HCT116 (cell line): ENCODE results near the gene CAMK1D. TPM values are rescaled to one million over a fixed set of nuclear protein-coding genes. Genes with fewer than 3 reads are reported as not detected.

ENCODE experiments used
- ATAC-seq: fragments of 200-7000 bp; cut with Tn5 transposase; 2 replicates; pipeline ENCODE4 v1.9.1; 2020; ENCODE audit warnings: mild to moderate bottlenecking, moderate library complexity
- BruUV-seq: library from RNA; stranded (reverse); fragments of 400-500 nt; replicated peaks from 2 replicates; lab custom pipeline; 2021; lab: Mats Ljungman, UMichigan
- CTCF ChIA-PET: fragments of 300-600 bp; sonication (Branson Sonifier 250); formaldehyde crosslinking; loops from one replicate; lab custom pipeline; 2021; ENCODE audit warnings: antibody characterized with exemption; lab: Charles Lee
- POLR2A ChIA-PET: fragments of 300-600, 350-600 bp; sonication (Branson Sonifier 250); formaldehyde crosslinking; loops from one replicate; lab custom pipeline; 2021; ENCODE audit warnings: antibody characterized with exemption; lab: Charles Lee
- RAD21 ChIA-PET, 2 experiments: fragments of 300-600 bp; sonication (Branson Sonifier 250); formaldehyde crosslinking; loops; one replicate each; lab custom pipeline; 2023; ENCODE audit warnings: low total read pairs in 2 of 2; ENCODE audit not compliant: uncharacterized antibody in 2 of 2, unreplicated experiment in 2 of 2, low non-redundant PET in 1 of 2; lab: Charles Lee
- DNase-seq: peaks from one replicate; pipeline ENCODE4 v3.0.0-alpha.2; 2010; ENCODE audit warnings: low read depth, low spot score
- H2AFZ ChIP-seq: fragments of 200-600 bp; shearing (Covaris generic), sonication (generic); 2 replicates; pipeline ENCODE4 v1.6.1; 2017; ENCODE audit warnings: low read depth, mixed run types, mixed read lengths, antibody characterized with exemption, low read length; ENCODE audit not compliant: poor library complexity, severe bottlenecking
- H3K27ac ChIP-seq: 2 replicates; pipeline ENCODE4 v1.5.1; 2012; ENCODE audit warnings: low read depth, low read length
- H3K27me3 ChIP-seq: fragments of 200-600 bp; sonication (generic); 2 replicates; pipeline ENCODE4 v1.6.1; 2016; ENCODE audit warnings: mixed run types, low read length, mixed read lengths; ENCODE audit not compliant: insufficient read depth
- H3K36me3 ChIP-seq, 2 experiments: fragments of 200-500 bp in 1 of 2; fragments of 200-600 bp in 1 of 2; sonication (Bioruptor generic) in 1 of 2; sonication (generic) in 1 of 2; 2 replicates each; pipeline versions ENCODE4 v1.5.1 to v1.6.1; 2014 to 2016; ENCODE audit warnings: low read length in 2 of 2, inconsistent platforms in 1 of 2, mixed read lengths in 1 of 2, mixed run types in 1 of 2; ENCODE audit not compliant: insufficient read depth in 2 of 2, control insufficient read depth in 1 of 2
- H3K4me1 ChIP-seq, 2 experiments: fragments of 200-600 bp in 1 of 2; sonication (generic) in 1 of 2; 2 replicates each; pipeline versions ENCODE4 v1.5.1 to v1.6.1; 2012 to 2017; ENCODE audit warnings: low read length in 2 of 2, inconsistent platforms in 1 of 2, mild to moderate bottlenecking in 1 of 2, mixed read lengths in 1 of 2, mixed run types in 1 of 2, moderate library complexity in 1 of 2; ENCODE audit not compliant: insufficient read depth in 2 of 2, control insufficient read depth in 1 of 2
- H3K4me2 ChIP-seq: fragments of 200-600 bp; sonication (generic); 2 replicates; pipeline ENCODE4 v1.6.1; 2017; ENCODE audit warnings: mixed run types, low read length, mixed read lengths
- H3K4me3 ChIP-seq, 2 experiments: fragments of 200-600 bp in 1 of 2; sonication (generic) in 1 of 2; replicated peaks in 1 of 2; 2 replicates each; pipeline ENCODE4 v1.5.1; 2011 to 2016; ENCODE audit warnings: low read length in 2 of 2, control low read depth in 1 of 2, low read depth in 1 of 2, mild to moderate bottlenecking in 1 of 2, mixed read lengths in 1 of 2, mixed run types in 1 of 2
- H3K79me2 ChIP-seq: fragments of 200-600 bp; sonication (generic); 2 replicates; pipeline ENCODE4 v1.6.1; 2017; ENCODE audit warnings: mild to moderate bottlenecking, mixed run types, low read length, moderate library complexity, mixed read lengths; ENCODE audit not compliant: insufficient read depth
- H3K9ac ChIP-seq: fragments of 200-600 bp; sonication (generic); 2 replicates; pipeline ENCODE4 v1.6.1; 2016; ENCODE audit warnings: low read length, mixed read lengths
- H3K9me2 ChIP-seq: fragments of 200-600 bp; sonication (generic), shearing (Covaris generic); 2 replicates; pipeline ENCODE4 v1.6.1; 2017; ENCODE audit warnings: mixed run types, mild to moderate bottlenecking, moderate library complexity; ENCODE audit not compliant: insufficient read depth
- H3K9me3 ChIP-seq, 2 experiments: fragments of 200-500 bp in 1 of 2; fragments of 200-600 bp in 1 of 2; sonication (Bioruptor generic) in 1 of 2; sonication (generic) in 1 of 2; 2 replicates each; pipeline ENCODE4 v1.6.1; 2014 to 2017; ENCODE audit warnings: low read length in 2 of 2, mixed read lengths in 2 of 2, inconsistent platforms in 1 of 2, low read depth in 1 of 2, mild to moderate bottlenecking in 1 of 2, mixed run types in 1 of 2, moderate library complexity in 1 of 2; ENCODE audit not compliant: control insufficient read depth in 1 of 2, insufficient read depth in 1 of 2
- H4K20me1 ChIP-seq: fragments of 200-600 bp; sonication (generic), shearing (Covaris generic); 2 replicates; pipeline ENCODE4 v1.6.1; 2017; ENCODE audit warnings: mixed run types, mild to moderate bottlenecking, moderate library complexity; ENCODE audit not compliant: insufficient read depth
- CBX3 ChIP-seq: IDR thresholded peaks from 2 replicates; pipeline ENCODE4 v1.6.1; 2012; ENCODE audit warnings: low read depth
- CEBPB ChIP-seq: IDR thresholded peaks from 2 replicates; pipeline ENCODE4 v1.6.1; 2012; ENCODE audit warnings: low read depth
- EGR1 ChIP-seq: IDR thresholded peaks from 2 replicates; pipeline ENCODE4 v1.6.1; 2012; ENCODE audit warnings: low read depth
- ELF1 ChIP-seq: IDR thresholded peaks from 2 replicates; pipeline ENCODE4 v1.6.1; 2012; ENCODE audit warnings: low read depth, borderline replicate concordance
- EZH2 ChIP-seq: fragments of 200-600 bp; sonication (generic); IDR thresholded peaks from 2 replicates; pipeline ENCODE4 v1.6.1; 2017; ENCODE audit warnings: antibody characterized with exemption, mixed run types
- EZH2phosphoT487 ChIP-seq: fragments of 200-600 bp; IDR thresholded peaks from 2 replicates; pipeline ENCODE4 v1.6.1; 2018; ENCODE audit warnings: antibody characterized with exemption, borderline replicate concordance
- FOSL1 ChIP-seq: IDR thresholded peaks from 2 replicates; pipeline ENCODE4 v1.6.1; 2012; ENCODE audit warnings: low read depth
- JUND ChIP-seq: IDR thresholded peaks from 2 replicates; pipeline ENCODE4 v1.6.1; 2012
- POLR2AphosphoS5 ChIP-seq: IDR thresholded peaks from 2 replicates; pipeline ENCODE4 v1.6.1; 2011; ENCODE audit warnings: mild to moderate bottlenecking, low read depth, low read length, moderate library complexity
- RAD21 ChIP-seq: IDR thresholded peaks from 2 replicates; pipeline ENCODE4 v1.6.1; 2012; ENCODE audit warnings: low read depth, mild to moderate bottlenecking
- SIN3A ChIP-seq: IDR thresholded peaks from 2 replicates; pipeline ENCODE4 v1.6.1; 2012; ENCODE audit warnings: low read depth
- SP1 ChIP-seq: IDR thresholded peaks from 2 replicates; pipeline ENCODE4 v1.6.1; 2012; ENCODE audit warnings: low read depth
- TCF7L2 ChIP-seq: IDR thresholded peaks from 2 replicates; pipeline ENCODE4 v1.7.0; 2011; ENCODE audit warnings: borderline replicate concordance, inconsistent platforms; ENCODE audit not compliant: insufficient read depth, insufficient read length; ENCODE audit errors: extremely low read depth
- YY1 ChIP-seq: IDR thresholded peaks from 2 replicates; pipeline ENCODE4 v1.6.1; 2011; ENCODE audit warnings: low read length, low read depth, moderate library complexity, mild to moderate bottlenecking; ENCODE audit not compliant: insufficient replicate concordance; ENCODE audit errors: extremely low read depth
- ZFX ChIP-seq: fragments of 450-650 bp; IDR thresholded peaks from 2 replicates; pipeline ENCODE4 v1.6.1; 2017
- ZNF274 ChIP-seq: fragments of 200-500 bp; sonication (Bioruptor generic); IDR thresholded peaks from 2 replicates; pipeline ENCODE4 v1.6.1; 2014; ENCODE audit warnings: mild to moderate bottlenecking, low read depth, low read length, inconsistent platforms
- intact Hi-C: fragments of 100-400 bp; cut with micrococcal nuclease; formaldehyde crosslinking; loops from 2 replicates; pipeline ENCODE4 v1.10.0; 2022
- total RNA-seq: library from RNA; stranded (reverse); gene quantifications from one replicate; pipeline ENCODE4 v1.2.1, GENCODE V29; 2021; ENCODE audit not compliant: unreplicated experiment
- TF ChIP-seq, protein P1 (sequence below): IDR thresholded peaks from 2 replicates; pipeline ENCODE4 v1.6.1; 2012; ENCODE audit warnings: low read depth
- TF ChIP-seq, protein P2 (sequence below), 3 experiments: fragments of 200-600 bp in 1 of 3; sonication (generic) in 1 of 3; IDR thresholded peaks in 2 of 3; conservative IDR thresholded peaks in 1 of 3; 2 replicates each; pipeline ENCODE4 v1.5.1; 2012 to 2017; ENCODE audit warnings: low read depth in 2 of 3, low read length in 2 of 3, antibody characterized with exemption in 1 of 3, borderline replicate concordance in 1 of 3, control low read depth in 1 of 3, mild to moderate bottlenecking in 1 of 3, mixed read lengths in 1 of 3, mixed run types in 1 of 3, moderate library complexity in 1 of 3; ENCODE audit not compliant: insufficient read depth in 1 of 3
- TF ChIP-seq, protein P3 (sequence below): IDR thresholded peaks from 2 replicates; pipeline ENCODE4 v1.6.1; 2012
- TF ChIP-seq, protein P4 (sequence below): IDR thresholded peaks from 2 replicates; pipeline ENCODE4 v1.6.1; 2012

The CAMK1D gene
- total RNA-seq, 1 experiment from 2014 or later = 9.6 TPM

DNA sequence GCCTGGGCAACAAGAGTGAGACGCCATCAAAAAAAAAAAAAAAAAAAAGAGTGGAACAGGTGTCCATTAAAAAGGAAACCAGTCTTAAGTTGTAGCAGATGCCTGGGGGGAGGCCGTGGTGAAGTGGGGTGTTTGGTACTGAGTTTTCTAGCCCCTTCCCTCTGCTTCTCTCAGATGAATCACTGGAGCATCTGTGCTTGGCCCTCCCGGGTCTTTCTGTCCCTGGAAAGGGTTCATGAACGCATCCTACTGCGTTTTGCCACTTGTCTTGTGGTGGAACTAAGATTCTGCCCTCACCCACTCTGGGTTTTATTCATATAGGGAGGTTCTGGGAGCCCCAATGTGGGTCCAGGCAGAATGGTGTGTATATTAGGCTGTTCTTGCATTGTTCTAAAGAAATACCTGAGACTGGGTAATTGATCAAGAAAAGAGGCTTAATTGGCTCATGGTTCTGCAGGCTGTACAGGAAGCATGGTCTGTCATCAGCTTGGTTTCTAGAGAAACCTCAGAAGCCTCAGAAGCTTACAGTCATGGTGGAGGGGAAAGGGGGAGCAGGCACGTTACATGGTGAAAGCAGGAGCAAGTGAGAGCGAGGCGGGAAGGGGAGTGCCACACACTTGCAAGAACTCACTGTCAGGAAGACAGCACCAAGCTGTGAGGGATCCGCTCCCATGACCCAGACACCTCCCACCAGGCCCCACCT lies 63.5 kb downstream of the CAMK1D start:
- no peaks in the 10 kb centered on the region for H3K9me3 ChIP-seq
- H2AFZ ChIP-seq = no peak overlapping the region
- intact Hi-C loops = no loop called here
- no peak for TF ChIP-seq CEBPB
- TF ChIP-seq EZH2 = no peak
- TF ChIP-seq ZFX = no peak
- TF ChIP-seq SIN3A = no peak
- no peak for TF ChIP-seq CBX3
- TF ChIP-seq EGR1 = no peak
- no peak for TF ChIP-seq EZH2phosphoT487
- TF ChIP-seq, protein P1, sequence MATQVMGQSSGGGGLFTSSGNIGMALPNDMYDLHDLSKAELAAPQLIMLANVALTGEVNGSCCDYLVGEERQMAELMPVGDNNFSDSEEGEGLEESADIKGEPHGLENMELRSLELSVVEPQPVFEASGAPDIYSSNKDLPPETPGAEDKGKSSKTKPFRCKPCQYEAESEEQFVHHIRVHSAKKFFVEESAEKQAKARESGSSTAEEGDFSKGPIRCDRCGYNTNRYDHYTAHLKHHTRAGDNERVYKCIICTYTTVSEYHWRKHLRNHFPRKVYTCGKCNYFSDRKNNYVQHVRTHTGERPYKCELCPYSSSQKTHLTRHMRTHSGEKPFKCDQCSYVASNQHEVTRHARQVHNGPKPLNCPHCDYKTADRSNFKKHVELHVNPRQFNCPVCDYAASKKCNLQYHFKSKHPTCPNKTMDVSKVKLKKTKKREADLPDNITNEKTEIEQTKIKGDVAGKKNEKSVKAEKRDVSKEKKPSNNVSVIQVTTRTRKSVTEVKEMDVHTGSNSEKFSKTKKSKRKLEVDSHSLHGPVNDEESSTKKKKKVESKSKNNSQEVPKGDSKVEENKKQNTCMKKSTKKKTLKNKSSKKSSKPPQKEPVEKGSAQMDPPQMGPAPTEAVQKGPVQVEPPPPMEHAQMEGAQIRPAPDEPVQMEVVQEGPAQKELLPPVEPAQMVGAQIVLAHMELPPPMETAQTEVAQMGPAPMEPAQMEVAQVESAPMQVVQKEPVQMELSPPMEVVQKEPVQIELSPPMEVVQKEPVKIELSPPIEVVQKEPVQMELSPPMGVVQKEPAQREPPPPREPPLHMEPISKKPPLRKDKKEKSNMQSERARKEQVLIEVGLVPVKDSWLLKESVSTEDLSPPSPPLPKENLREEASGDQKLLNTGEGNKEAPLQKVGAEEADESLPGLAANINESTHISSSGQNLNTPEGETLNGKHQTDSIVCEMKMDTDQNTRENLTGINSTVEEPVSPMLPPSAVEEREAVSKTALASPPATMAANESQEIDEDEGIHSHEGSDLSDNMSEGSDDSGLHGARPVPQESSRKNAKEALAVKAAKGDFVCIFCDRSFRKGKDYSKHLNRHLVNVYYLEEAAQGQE = no peak
- TF ChIP-seq, protein P2, sequence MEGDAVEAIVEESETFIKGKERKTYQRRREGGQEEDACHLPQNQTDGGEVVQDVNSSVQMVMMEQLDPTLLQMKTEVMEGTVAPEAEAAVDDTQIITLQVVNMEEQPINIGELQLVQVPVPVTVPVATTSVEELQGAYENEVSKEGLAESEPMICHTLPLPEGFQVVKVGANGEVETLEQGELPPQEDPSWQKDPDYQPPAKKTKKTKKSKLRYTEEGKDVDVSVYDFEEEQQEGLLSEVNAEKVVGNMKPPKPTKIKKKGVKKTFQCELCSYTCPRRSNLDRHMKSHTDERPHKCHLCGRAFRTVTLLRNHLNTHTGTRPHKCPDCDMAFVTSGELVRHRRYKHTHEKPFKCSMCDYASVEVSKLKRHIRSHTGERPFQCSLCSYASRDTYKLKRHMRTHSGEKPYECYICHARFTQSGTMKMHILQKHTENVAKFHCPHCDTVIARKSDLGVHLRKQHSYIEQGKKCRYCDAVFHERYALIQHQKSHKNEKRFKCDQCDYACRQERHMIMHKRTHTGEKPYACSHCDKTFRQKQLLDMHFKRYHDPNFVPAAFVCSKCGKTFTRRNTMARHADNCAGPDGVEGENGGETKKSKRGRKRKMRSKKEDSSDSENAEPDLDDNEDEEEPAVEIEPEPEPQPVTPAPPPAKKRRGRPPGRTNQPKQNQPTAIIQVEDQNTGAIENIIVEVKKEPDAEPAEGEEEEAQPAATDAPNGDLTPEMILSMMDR (IDR thresholded peaks at IDR 0.05 in 2 of 3, conservative IDR thresholded peaks at IDR 0.05 in 1 of 3; ENCODE audit: borderline replicate concordance in 1 of 3, insufficient read depth in 1 of 3, low read depth in 2 of 3, low read length in 2 of 3) = no peak
- no peak for TF ChIP-seq RAD21
- TF ChIP-seq ZNF274 = no peak
- no peak for TF ChIP-seq SP1
- TF ChIP-seq, protein P3, sequence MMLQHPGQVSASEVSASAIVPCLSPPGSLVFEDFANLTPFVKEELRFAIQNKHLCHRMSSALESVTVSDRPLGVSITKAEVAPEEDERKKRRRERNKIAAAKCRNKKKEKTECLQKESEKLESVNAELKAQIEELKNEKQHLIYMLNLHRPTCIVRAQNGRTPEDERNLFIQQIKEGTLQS = no peak
- no peak for TF ChIP-seq YY1
- TF ChIP-seq TCF7L2 = no peak
- TF ChIP-seq ELF1 = no peak
- TF ChIP-seq POLR2AphosphoS5 = no peak
- TF ChIP-seq, protein P4, sequence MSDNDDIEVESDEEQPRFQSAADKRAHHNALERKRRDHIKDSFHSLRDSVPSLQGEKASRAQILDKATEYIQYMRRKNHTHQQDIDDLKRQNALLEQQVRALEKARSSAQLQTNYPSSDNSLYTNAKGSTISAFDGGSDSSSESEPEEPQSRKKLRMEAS = no peak
- no peak for TF ChIP-seq JUND
- no peak for TF ChIP-seq FOSL1
- H3K79me2 ChIP-seq = no peaks in the 10 kb centered on the region
- ChIA-PET POLR2A (no interaction called here), CTCF (no interaction called here), RAD21 (no interaction called here)
- H3K9me2 ChIP-seq = no peaks in the 10 kb centered on the region
- H3K9ac ChIP-seq = no peak overlapping the region
- DNase-seq = no peak
- no peaks in the 10 kb centered on the region for H3K36me3 ChIP-seq
- H4K20me1 ChIP-seq = no peaks in the 10 kb centered on the region
- H3K4me2 ChIP-seq = no peak overlapping the region
- H3K27me3 ChIP-seq = no peaks in the 10 kb centered on the region
- no peak for ATAC-seq
- H3K27ac ChIP-seq = no peak overlapping the region
- H3K4me1 ChIP-seq = no peaks in the 10 kb centered on the region; a peak in 1 of 4 replicates
- BruUV-seq = no TSS peak
- no peak overlapping the region for H3K4me3 ChIP-seq
